Superior temporal gyrus (tissue), 1 donor: ENCODE data around the gene PIP5K1B.

ENCODE experiments used
- DNase-seq: peaks from one replicate; pipeline ENCODE4 v3.0.0-alpha.2; 2016; ENCODE audit errors: extremely low spot score

The PIP5K1B gene

GRCh38 chr9:68738358-68738757 lies 33.3 kb downstream of the PIP5K1B start:
- DNase-seq, result no peak

DNA sequence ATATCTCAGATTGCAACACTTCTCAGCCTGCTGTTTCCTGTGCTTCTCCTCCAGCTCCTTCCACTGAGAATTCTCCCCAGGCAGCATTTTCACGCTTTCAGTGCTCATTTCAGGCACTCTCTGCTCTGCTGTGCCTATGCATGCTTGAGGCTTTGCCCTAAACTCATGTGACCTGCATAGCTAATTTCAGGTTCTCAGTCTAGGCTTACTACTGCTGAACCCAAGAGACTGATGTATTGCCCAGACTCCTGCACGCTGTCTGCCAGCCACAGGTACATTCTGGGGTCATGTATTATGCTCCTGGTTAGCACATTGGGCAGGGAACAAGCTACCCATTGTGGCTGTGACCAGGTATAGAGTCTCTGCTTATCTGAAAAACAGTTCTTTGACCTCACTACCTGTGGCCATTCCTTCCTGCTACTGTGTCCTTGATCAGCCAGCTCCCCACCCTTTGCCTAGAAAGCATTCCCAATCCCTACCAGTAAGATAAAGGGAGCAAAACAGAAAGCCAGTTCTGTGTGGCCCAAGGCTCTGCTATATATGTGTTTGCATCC lies 34.7 kb downstream of the PIP5K1B start:
- no peak for DNase-seq

GRCh38 chr9:68740561-68740960 lies 35.5 kb downstream of the PIP5K1B start:
- no peak for DNase-seq

DNA sequence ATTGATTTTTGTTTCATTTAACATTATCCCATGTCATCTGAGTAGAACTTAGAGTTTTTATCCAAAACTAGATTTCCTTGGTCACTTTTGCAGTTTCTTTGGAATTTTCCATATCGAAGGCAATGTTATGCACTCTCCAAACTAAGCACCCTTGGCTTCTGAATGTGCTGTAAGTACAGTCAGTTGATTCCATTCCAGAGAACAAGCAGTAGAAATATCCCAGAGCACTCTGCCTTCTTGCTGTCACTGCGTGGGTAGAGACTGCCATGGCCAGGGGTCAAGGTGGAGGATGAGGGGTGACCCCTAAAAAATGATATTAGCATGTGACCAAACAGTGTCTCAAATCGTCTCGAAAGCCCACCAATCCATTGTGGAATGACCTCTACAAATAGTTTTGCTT lies 36.2 kb downstream of the PIP5K1B start:
- DNase-seq, result no peak

- DNase-seq, result no peak
Measured at GRCh38 chr9:68741704-68742332, 36.8 kb downstream of the PIP5K1B start.

DNA sequence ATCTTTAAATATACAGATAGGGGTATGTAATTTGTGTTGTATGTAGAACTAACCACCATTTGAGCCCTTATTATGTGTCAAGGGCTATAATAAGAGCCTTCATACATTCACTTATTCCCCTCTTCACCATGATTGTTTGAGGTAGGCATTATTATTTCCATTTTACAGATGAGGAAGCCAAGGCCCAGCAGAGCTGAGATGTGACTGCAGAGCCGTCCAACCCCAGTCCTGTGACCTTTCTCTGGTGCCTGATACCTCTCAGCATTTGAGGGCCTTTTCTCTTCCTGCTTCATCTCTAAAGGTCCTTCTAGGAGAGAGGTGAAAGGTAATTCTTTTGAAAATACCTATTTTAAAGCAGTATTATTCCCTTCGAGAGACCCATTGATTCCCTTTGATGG lies 37.3 kb downstream of the PIP5K1B start:
- no peak for DNase-seq

DNA sequence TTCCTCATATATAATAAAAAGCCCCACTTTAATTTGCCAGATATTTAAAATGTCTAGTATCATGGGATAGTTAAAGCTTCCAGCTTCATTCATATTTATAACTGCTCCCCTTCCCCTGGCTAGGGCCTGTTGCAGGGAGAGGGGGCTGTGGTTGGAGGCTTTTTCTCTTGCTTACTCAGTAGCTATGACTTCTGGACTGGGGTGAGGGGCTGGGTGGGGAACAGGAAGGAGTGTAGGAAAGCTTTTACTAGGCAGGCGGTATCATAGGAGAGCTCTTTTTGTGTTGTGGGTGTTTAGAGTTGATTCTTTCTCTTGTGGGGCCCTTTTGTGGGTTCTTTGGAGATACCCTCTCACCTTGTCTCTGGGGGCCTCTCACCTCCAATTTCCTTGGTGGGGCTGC lies 39.4 kb downstream of the PIP5K1B start:
- DNase-seq, result no peak

DNA sequence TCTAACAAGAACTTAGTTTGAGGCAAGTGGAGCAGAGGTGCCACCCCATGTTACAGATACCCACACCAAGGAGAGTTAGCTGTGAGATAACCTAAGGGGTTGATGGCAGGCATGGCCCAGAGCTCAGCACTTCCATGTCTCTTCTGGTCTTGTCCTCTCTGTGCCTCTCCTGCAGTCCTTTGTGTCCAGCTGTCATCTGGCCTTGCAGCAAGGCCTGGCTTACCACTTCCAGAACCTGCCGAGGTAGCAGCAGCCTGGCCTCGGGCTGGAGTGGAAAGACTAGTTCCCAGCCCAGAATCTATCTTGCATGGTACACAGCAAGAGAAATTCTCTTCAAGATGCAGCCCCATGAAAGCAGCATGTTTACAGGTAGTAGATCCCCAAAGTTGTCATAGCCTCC lies 41.5 kb downstream of the PIP5K1B start:
- DNase-seq, result no peak

DNA sequence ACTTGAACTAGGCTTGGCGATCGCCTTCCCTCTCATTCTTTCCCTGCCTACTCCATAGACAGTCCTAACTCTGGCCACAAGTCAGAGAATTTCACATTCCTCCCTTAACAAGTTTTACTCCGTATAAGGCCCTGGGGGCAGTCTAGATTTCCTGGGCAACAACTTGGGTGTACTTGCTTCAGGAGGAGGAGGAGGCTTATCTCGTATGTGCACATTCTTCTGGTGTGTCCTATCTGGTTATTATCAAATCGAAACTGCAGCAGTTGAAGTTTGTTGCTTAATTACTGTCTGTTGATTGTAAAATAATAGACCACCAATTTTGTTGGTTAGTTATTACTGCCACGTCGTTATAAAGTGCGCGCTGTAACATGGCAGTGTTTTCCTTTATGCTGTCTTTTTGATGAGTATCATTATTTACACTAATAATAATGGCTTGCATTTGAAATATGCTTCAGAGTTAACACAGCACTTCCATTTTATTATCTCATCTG lies 42.0 kb downstream of the PIP5K1B start:
- no peak for DNase-seq

DNA sequence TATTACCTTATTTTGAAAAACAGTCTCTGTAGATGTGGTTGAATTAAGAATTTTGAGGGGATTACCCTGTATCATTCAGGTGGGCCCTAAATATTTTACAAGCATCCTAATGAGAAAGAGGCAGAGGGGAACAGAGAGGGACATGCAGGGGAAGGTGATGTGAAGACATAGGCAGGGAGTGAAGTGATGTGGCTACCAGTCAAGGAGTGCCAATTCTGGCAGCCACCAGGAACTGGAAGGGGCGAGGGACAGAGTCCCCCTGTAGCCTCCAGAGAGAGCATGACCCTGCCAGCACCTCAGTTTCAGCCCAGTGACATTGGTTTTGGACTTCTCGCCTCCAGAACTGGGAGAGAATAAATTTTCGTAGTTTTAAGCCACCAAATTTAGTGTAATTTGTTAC lies 44.1 kb downstream of the PIP5K1B start:
- DNase-seq, result no peak

DNA sequence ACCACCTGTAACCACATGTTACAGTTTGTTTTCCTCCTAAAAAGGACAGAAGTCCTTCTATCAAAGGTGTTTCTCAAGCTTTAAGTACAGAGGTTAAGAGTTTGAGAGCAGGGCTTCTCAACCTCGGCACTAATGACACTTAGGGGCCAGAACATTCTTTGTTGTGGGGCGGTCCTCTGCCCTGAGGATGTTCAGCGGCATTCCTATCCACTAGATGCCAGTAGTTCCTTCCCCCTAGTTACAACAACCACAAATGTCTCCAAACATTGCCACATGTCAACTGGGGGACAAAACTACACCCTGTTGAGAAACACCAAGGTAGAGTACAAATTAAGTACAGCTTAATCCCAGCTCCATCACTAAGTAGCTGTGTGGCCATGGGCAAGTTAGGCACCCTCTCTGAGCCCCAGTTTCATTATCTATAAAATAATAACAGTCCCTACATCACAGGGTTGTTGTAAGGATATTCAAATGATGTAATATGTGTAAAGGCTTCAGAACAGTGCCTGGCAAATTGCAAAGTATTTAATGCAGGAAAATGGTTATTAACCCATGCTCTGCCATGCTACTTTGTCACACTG lies 44.6 kb downstream of the PIP5K1B start:
- DNase-seq, result no peak

- DNase-seq, result peak; percentile 32
Measured at GRCh38 chr9:68750255-68750654, 45.2 kb downstream of the PIP5K1B start.

- no peak for DNase-seq
Measured at GRCh38 chr9:68750786-68751185, 45.7 kb downstream of the PIP5K1B start.

DNA sequence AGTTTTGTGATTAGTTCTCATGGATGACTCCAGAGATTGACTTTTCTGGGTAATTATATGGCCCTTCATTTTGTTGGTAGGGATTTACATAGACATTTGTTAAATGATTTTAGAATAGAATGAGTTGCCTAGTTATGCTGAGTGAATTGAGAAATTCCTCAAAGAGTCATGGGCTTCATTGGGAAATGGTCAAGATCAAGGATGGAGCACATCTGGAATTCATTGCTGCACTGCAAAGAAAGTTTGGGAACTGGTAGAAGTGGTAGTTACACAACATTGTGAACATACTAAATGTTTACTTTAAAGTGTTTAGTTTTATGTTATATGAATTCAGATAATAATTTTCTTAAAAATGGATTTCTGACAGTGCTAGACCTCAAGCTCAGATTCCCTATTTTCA lies 46.5 kb downstream of the PIP5K1B start:
- no peak for DNase-seq

- DNase-seq, result no peak
Measured at GRCh38 chr9:68755051-68755450, 50.0 kb downstream of the PIP5K1B start.

DNA sequence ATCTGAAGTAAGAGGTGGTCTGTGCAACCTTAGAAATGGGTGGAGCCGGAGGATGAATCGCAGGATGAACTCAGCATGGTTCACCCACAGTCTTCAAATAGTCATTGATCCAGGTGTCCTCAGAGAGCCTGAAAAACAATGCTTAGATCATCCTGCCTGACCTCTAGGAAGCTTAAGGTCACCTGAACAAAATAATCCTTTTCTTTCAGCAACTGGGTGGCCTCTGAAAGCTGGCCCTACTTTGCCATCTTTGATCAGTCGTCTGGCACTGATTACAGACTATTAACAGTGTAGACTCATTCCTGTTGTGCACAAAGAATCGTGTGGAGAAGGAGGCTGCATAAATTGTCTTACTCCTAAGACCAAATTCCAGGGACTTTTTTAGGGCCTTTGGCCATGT lies 50.7 kb downstream of the PIP5K1B start:
- DNase-seq, result no peak

DNA sequence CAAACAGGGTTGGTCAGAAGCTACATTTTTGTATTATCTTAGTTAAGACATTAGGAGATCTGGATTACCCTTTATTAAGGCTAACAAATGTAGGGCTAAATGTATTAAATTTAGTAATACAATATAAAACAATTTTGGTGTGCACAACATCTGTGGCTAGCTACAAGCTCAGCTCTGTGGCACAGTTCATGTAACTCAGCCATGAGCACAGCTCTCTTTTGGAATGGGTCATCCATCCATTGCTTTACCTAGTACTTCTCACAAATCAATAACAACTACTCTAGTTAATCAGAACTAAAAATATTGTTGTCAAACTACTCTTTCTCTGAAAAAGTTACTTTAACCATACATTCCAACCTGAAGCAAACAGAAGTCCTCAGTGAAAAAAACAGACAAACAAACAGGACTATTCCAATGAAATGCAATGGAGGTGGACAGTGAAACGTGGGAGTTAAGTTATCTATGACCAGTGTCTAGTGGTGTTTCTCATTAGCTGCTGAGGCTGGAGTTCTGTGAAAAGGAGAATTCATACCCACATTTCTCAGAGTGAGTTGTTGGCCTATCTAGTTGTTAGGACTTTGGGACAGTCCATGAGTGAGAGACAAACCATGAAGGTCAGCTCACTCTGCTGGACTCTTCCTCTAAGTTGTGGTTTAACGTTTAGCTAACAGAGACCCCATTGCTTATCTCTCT lies 55.1 kb downstream of the PIP5K1B start:
- DNase-seq, result no peak

GRCh38 chr9:68760674-68761333 lies 55.8 kb downstream of the PIP5K1B start:
- DNase-seq, result no peak

DNA sequence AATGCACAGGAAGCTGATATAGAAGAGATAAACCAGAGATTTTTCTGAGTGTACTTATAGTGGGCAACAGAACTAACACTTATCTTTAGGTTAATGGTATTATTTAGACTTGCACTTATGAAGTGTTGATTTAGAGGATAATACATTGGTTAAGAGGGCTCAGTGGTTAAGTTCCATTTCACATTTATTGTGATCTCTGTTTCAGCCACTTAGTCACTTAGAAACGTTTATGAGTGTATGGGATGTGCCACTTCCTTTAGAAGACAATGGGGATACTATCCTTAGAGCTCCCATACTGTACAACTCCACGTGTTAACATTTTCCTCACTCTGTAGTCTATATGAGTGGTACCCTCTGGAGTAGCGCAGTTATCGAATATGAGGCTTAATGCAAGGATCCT lies 57.5 kb downstream of the PIP5K1B start:
- no peak for DNase-seq

- DNase-seq, result no peak
Measured at GRCh38 chr9:68763104-68763503, 58.1 kb downstream of the PIP5K1B start.

DNA sequence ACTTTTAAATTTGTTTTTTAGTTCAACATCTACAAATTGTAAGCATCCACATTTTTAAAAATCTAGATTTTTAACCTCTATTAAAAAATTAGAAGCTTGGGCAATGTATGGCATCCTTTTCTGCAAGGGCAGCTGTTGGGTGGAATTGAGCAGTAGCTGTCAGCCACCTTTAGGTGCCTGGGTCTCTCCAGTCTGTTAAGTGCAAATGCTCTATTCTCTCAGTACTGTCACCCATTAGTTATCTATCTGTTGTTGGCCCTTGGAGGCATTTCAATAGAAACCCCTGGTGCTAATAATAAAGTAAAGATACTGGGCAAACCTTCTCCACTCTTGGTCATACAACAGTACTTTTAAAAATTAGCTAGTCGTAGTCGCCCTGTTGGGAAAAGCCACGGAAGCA lies 63.6 kb downstream of the PIP5K1B start:
- DNase-seq, result no peak

GRCh38 chr9:68769852-68770251 lies 64.8 kb downstream of the PIP5K1B start:
- DNase-seq, result no peak
